Pulmonary artery endothelial cell (primary cell): ENCODE measurements around the gene DCDC1. TPM values are rescaled to one million over a fixed set of nuclear protein-coding genes. Genes with fewer than 3 reads are reported as not detected.

Experiments used
- DNase-seq: peaks from one replicate; pipeline ENCODE4 v3.0.0-alpha.2; 2011; ENCODE audit warnings: low read depth, low spot score
- total RNA-seq: library from RNA; depleted of rRNA; stranded (reverse); fragments of >200 nt; gene quantifications from 2 replicates; pipeline ENCODE4 v1.2.3, GENCODE V29; 2014

Gene DCDC1
- total RNA-seq, 1 donor from 2014 or later: 0.07 TPM

DNA sequence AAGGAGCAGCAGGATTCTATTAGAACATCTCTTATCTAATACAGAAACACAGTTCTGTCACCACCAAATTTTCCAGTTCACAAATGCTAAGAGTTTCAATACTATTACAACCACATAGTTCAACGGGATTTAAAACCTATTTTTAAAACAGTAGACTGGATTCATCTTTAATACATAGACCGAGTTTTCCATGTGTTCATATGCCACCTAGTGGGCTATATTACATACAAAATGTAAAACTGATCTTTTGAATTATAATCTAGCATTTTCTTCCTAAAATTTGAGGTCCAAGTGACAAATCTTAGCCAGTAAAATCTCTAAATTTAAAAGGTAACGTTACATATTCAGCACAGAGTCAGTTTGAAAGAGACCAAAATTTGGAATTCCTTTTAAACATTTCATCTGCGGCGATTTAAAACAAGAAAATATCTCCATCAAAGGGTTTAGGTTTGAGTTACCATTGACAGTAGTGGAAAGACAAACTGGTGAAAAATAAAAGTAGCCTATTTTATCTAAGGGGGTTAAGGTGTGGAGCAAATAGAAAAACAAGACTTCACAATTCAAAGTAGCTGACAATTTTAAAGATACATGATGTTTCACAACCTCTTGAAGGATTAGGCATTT is 514.0 kb downstream of the DCDC1 start:
- DNase-seq: no peak

DNA sequence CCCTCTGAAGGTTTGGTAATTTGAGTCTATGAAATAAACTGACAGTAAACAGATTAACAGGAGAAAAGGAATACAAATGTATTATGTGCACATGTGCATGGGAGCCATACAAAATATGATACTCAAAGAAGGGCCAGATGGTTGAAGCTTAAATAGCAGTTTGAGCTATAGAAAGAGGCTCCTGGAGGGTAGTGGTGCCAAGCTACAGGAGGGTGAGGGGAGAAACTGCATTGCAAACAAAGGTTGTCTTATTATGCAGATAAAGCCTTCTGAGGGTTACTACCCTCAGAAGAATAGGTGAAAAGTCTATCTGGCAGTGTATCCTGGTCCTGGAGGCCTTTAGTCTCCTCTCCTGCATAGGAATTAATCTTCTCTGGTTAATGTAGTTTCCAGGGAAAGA is 516.1 kb downstream of the DCDC1 start:
- DNase-seq: no peak

DNA sequence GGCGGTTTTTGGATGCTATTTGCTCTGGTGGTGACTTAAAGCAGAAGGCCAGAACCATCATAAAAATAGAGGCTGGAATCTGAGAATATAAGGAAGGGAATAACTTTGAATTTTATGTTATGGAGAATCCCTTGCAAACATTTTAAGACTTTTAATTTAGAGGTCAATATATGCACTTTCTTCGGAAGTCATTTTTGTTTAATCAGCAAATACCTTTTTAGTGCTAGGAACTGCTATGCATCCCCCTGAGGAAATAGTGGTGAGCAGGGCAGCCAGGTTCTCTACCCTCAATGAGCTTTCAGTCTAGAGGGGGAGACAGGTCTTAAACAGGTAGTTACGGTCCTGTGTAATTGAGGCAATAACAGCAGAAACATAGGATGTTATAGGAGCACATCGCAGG is 516.9 kb downstream of the DCDC1 start:
- no peak for DNase-seq

DNA sequence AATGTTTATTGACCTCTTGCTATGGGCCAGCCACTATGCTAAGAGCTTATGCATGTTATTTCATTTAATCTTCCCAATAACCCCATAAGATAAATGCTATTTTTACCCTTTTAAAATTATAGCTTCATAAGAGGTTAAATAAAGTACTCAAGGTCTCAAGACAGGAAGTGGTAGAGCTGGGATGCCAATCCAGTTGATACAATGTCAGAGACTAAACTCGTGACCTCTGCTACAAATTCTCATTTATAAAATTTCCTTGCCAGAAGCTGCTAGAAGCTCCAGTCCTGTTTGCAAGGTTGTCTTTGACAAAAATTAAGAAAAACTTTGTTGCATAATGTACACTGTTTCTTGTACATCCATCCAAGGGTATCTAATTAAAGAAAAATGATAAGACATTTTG is 517.4 kb downstream of the DCDC1 start:
- DNase-seq: no peak

DNA sequence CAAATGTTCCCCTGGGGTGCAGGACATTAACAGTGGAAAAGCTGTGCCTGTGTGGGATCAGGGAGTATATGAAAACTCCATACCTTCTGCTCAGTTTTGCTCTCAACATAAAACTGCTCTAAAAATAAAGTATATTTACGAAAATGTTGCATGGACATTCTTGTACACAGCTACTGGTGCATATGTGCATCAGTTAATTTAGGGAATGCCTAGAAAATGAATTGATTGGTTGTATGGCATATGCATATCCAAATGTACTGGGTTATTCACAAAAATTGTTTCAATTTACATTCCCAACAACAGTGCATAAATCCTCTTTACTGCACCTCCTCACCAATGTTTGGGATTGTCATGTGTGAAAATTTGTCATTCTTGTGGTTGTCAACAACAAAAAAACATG is 532.3 kb downstream of the DCDC1 start:
- no peak for DNase-seq

DNA sequence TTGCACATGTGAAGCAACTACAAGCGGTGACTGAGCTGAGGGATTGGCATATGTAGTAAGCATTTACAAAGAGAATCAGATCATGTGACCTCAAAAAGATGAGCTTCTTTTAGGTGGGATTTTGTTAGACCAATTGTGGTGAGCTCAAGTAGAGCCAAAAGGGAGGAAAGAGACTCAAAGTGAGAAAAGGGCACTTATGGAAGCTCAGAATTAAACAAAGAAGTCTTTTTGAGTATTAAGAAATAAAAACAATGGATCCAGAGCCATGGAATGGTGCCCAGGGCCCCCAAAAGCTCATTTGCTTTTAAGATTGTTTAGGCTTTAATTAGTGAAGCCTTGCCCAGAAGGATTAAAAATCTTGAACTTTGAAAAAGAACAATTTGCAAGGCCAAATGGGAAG is 536.7 kb downstream of the DCDC1 start:
- no peak for DNase-seq

DNA sequence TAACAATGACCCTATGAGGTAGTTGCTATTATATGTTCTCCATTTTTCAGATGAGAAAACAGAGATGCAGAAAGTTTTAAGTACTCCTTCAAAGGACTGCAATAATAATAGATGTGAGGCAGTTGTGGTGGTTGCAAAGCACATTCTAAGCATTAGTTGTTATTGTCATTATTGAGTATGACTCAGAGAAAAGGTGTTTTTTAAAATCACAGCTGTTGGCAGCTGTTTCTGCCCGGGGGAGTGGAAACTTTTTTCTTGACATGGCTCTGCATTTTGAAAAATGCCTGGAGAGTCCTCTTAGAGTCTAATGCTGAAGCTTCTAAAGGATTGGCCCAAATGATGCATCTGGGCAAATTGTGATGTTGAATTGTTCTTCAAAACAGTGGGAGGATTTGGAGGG is 538.9 kb downstream of the DCDC1 start:
- DNase-seq: no peak

DNA sequence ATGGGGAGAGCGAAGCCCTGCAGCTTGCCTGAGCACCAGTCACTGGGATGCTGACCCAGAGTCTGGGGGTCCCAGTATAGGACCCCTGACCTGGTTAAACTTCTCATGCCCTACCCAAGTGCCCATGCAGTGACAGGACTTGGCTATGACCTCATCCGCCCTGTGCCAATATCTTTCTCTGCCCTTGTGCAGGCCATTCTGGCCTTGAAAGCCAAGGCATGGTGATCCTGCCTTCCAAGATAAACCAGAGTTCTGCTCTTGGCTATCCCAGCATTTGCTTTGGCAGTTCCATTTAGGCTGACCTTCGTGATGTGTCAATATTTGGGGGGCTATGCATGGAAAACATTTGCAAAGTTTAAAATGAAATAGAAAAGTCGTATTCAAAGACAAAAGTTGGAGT is 542.6 kb downstream of the DCDC1 start:
- DNase-seq: no peak

DNA sequence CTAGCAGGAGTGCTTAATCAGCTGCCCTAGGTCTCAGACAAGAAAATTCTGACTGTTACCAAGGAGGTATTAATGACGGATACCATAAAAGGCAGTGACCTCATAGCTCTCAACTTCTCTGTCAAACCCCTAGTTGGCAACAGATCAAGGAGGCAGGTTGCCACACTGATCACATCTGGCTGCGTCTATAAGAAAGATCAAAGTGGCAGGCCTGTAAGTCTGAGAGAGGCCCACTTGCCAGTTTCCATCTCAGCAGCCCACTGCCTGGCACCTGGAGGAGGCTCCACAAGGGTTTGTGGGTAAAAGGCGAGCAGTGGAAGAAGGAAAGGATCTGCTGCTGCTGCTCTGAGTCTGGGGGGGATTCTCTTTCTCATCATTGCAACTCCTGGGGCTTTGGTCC is 543.8 kb downstream of the DCDC1 start:
- DNase-seq: no peak

DNA sequence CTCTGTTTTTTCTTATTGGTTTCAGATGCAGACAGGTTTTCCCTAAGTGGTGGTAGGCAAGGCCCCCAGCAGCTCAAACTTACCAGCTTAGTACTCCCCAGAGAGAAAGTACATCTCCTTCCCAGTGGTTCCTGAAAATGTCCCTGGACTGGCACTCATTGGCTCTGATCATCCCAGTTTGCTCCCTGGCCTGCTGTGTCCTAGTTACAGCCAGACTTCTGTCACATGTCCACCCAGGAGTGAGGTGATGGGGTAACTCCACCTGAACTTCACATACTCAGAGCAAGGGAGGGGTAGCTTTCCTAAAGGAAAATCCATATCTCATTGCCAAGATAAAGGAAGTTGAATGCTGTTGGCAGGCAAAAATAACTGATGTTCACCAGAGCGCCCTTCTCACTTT is 546.4 kb downstream of the DCDC1 start:
- DNase-seq: no peak

DNA sequence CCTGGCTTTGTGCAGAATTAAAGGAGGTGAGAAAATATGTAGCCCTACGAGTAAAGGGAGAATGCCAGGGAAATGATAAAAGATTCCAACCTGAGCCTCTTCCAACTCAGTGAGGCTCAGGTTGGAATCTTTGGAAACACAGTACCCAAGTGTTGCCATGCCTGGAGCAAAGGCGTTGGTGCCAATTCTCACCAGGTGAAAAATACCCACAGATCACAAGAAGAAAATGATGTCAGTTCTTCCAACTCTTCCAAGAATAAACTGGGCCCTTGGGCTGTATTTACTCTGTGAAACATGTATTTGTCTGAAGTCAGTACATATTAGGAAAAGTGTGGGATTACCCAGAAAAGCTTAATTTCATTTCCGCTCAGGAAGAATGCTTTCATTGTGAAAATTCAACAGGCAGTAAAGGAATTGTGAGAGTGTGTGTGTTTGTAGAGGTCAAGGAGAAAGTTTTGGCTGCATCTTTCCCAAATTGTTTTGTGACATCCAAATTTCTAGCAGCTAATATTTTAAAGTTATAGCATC is 548.0 kb downstream of the DCDC1 start:
- DNase-seq: no peak

DNA sequence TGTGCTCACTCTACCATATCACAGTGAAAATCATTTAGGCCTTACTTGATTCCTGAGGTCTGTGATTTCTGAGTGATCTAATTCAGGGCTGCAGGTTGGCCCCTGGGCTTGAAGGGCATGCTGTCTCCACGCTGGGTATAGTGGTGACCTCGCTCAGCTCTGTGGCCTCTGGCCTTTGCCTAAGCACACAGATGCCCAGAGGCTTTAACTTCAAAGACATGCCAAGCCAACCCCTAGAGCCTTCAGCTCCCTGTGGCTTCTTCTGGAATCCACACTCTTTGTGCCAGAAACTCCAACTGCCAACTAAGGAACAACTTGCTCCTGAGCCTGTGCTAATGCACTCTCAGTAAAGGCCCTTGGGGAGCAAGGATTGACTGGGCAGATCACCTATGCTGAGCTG is 550.8 kb downstream of the DCDC1 start:
- DNase-seq: no peak

DNA sequence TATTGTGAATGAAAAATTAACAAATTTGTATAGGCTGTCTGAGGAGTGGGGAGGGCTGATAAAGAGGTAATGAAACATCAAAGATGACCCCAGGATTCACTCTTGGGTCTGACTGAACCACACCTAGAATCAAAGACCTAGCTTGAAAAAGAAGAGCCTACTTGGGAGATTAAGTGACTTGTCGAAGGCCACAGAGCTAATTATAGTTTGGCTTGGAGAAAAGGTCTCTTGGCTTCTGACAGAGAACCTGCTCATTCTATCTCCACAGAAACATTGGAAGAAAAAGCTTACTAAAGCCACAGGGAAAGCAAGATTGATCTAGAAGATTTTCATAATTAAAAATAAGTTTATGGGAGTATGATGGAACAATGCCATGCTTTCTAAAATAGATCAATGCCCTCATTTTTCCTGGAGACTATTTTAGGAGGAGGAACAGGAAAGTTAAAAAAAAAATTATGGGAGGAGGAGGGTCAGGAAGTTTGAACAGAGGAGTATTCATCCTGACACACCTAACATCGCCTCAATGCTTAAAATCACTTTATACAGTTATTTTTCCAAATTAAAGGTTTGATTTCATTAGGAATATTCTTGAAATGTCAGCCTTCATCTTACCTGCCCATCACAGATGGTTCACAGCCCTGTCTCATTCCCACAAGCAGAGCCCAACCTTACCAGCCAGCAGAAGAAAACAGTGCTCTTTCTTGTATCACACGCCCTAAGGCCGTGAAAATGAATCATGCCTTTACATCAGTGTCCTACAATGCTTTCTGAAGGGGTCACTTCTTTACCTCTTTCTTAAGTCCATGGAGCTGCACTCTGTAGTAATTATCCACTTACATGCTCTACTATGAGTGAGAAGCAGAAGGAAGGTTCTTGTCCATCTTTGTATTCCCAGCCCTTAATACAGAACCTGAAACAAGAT is 552.3 kb downstream of the DCDC1 start:
- no peak for DNase-seq

DNA sequence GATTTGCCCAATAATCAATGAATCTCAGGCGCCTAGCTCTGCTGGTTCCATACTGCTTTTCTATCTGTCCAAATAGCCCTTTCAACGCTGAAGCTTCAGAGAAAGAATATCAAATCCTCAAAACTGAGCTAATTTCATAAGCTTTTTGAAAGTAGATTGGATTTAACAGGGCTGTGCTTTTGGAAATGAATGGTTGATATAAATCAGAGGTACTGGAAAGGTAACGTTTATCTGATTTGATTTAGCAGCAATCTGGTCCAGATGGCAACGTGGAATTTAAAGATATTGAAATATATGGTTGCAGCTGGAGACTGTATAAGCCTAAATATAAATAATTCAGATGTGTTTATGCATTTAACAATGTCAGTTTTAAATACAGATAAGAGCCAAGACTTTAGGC is 553.9 kb downstream of the DCDC1 start:
- DNase-seq: no peak

DNA sequence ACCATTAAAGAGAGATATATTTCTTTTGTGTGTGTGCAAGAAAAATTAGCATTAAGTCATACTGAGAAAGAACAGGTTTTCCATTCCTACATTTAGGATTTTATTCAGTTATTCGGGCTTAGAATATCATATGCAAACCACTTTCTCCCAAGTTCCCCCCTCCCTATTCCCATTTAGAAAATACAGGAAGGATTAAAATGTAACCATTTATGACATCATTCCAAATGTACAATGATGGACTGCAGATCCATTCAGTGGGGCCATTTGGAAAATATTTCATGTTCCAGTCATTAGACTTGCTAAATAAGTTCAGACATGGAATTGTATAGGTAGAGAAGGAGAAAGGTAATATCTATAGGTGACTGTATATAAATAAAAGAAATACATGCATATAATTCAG is 554.8 kb downstream of the DCDC1 start:
- no peak for DNase-seq

Other genes with a start within 250 kb of the DCDC1 start
- gene DNAJC24, start 121 bp upstream of the DCDC1 start, total RNA-seq: 15.6 and 16.2 TPM in 2 replicates
- gene IMMP1L, start 139.9 kb upstream of the DCDC1 start, total RNA-seq: 7.2 and 9.1 TPM in 2 replicates
- gene ELP4, start 140.0 kb upstream of the DCDC1 start, total RNA-seq: 15.0 and 21.3 TPM in 2 replicates